ENCODE data around the gene TUBD1.
"Not testable (repeated sequence)": the region's sequence is repeated elsewhere in the genome, so short reads cannot be mapped to it uniquely, and the experiment has no call there.

The TUBD1 gene

DNA sequence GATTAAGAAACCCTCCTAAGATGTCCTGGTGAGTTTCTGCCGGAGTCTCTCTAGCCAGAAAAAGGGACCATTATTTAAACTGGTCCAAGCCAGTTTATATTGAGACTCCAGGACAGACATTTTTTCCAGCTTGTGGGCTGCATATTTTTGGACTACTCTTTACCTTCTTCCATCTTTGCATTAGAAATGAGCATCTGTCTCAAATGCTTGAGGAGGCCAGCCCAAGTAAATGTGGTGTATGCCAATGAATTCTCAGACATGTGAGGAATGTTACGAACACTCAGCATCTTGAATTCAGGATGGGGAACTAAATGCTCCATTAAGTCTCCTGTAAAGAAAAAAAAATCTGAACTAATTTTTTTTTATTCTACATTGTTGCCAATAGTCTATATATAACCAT is 18.4 kb downstream of the TUBD1 start:
- no peak for DNase-seq (ENCODE audit: low read depth in 2 of 2)

DNA sequence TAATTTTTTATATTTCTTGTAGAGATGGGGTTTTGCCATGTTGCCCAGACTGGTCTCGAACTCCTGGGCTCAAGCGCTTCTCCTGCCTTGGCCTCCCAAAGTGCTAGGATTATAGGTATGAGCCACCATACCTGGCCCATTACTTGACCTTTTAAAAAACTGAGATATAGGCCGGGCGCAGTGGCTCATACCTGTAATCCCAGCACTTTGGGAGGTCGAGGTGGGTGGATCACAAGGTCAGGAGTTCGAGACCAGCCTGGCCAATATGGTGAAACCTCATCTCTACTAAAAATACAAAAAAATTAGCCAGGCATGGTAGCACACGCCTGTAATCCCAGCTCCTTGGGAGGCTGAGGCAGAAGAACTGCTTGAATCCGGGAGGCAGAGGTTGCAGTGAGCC is 19.3 kb downstream of the TUBD1 start:
- DNase-seq (ENCODE audit: low read depth in 2 of 2): not testable (repeated sequence)

DNA sequence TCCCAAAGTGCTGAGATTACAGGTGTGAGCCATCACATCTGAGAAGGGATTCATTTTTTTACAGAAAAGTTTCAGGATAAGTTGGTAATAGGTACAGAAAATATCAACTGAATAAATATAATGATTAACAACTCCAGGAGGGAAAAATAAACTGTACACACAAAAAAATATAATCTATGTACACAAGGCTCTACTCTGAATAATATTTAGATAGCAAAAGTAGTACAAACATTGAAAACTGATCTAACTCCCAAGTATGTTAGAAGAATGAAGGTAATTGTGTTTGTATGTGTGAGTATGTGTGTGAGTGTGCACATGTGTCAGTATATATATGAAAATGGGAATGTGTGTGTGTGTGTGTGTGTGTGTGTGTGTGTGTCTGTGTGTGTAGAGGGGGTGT is 20.4 kb downstream of the TUBD1 start:
- DNase-seq (ENCODE audit: low read depth in 2 of 2): no peak

DNA sequence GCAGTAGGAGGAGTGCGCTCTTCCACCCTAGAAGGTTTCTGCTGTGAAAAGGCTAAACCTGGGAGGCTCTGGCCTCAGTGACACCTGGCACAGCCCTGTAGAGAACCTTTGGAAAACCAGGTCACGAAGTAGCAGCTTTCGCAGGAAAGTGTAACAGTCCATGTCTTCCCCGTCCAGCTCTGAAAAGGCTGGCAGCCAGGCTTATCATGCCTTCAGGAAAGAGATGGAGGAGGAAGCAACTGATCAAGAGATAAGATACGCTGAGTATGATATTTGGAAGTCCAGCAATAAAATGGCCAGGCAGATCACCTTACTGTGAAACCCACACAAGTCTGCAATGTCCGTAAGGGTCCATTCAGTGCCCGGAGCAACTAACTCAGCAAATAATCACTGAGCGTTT is 22.3 kb downstream of the TUBD1 start:
- DNase-seq (ENCODE audit: low read depth in 2 of 2): no peak

DNA sequence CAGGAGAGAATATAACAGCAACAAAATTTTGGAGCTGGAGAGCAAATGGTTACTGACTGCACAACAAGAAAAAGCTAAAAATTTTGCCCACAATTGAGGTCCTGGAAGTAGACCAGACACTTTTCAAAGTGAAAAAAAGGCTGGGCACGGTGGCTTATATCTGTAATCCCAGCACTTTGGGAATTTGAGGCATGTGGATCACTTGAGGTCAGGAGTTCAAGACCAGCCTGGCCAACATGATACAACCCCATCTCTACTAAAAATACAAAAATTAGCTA is 22.9 kb downstream of the TUBD1 start:
- DNase-seq (ENCODE audit: low read depth in 2 of 2): no peak

DNA sequence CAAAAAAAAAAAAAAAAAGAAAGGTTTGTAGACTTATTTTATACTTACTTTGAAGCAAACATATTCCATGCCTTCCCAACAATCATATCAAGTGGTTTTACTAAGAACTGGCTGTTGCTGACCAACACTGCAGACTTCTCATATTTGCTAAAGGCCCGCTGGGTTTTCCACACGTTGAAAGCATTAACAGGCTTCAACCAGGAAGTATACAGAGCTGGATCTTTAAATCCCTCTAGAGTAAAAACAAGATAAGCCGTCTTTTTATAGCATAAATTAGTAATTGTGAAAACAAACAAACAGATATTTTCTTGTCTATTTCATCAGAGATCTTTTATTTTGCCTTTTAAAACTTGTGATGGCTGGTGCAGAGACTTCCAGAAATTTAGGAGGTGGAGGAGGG is 29.1 kb downstream of the TUBD1 start:
- DNase-seq (ENCODE audit: low read depth in 2 of 2): no peak

DNA sequence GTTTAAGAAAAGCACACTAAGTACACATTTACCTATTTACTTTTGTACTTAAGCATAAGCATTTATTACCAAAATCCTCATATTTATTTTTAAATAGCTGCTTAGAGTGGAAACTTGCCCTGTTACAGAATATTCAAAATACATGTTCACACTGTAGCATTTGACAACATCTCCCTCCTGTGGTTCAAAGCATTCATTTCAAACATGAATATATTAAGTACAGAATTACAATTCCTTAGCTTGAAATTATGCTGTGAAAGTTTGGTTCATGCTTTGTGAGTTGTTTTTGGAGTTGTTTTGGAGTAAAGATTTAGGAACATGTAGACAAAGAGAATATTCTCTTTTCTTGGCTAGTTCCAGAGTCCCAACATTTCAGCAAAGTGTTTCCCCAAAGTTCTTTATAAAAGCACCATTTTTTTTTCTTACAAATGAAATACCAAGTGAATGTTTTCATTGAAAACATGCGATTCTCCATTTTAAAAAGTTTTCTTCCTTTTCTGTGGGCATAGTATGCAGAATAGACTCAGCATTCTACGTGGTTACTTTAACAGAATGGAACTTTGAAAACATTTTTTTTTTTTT is 33.2 kb downstream of the TUBD1 start:
- DNase-seq (ENCODE audit: low read depth in 2 of 2): no peak

DNA sequence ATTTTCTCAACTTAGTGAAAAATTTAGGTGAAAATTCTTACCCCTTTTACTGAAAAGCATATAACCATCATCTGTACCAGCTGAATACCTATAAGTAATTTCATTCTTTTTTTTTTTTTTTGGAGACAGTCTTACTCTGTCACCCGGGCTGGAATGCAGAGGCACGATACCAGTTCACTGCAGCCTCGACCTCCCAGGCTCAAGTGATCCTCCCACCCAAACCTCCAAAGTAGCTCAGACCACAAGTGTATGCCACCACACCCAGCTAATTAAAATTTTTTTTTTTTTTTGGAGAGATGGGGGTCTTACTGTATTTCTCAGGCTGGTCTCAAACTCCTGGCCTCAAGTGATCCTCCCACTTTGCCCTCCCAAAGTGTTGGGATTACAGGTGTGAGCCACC is 33.8 kb downstream of the TUBD1 start:
- no peak for DNase-seq (ENCODE audit: low read depth in 2 of 2)

DNA sequence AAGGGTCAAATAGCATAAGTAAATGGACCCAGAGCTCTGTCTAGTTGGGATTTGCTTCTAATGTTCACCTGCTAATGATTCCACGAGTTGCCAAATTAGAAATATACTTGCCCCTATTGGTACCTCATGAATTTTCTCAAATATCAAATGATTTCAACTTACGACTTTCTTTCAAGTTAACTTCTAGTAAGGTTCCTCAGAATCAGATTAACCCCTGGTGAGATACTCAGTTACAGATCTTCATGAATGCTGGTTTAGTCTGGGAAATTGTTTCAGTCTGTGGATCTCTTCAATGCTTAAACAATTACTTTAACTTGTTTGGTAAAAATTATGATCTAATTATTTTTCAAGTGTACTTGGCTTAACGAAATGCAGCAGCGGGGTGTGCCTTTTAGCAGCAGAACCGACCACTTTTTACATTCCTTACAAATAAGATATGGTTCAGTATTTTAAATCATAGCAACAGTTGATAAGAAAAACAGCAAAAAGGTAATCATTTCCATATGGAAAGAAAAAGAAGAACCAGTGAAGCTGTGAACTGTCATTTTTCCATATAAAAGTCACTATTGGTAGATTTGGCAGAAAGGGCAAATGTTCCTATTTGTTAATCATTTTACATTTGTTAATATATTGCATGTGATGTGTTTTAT is 34.5 kb downstream of the TUBD1 start:
- DNase-seq (ENCODE audit: low read depth in 2 of 2): no peak

DNA sequence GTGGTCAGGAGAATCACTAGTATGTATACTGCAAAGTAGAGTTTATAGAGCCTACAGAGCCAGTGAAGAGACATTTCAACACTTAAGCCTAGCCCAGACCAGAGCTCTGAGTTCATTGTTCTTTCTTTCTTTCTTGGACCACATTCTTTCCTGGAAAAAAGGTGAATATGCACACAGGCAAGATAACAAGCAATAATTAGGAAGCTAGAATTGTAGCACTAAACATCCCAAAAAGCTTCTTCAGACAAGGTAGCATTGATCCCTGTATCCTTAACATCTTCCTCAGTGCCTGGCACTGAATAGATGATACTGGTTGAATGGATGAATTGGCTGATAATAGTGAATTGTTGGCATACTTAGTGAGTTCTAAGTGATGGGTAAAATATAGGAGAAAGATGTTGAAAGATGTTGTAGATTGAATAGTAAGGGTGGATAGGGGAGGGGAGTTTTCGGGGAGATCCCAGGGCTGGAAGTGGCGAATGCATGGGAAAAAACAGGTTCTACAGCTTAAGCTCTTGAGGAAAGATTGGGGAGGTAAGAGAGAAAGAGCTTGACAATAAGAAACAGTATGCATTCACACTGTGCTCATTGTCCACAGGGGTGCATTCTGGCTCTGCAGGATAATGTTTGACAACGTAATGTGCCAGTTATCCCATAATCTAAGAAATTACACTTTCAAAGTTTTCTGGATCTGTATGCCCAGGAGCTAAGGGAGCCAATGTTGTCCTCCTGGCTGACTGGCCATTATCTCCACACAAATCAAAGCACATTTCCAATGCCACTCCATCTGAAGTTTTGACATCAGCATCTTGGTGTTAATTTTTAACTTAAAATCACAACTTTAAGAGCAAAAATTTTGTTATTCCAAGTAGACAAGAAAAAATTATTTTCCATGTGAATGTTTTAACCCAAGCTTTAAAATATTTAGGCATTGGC is 35.6 kb downstream of the TUBD1 start:
- DNase-seq (ENCODE audit: low read depth in 2 of 2): no peak

DNA sequence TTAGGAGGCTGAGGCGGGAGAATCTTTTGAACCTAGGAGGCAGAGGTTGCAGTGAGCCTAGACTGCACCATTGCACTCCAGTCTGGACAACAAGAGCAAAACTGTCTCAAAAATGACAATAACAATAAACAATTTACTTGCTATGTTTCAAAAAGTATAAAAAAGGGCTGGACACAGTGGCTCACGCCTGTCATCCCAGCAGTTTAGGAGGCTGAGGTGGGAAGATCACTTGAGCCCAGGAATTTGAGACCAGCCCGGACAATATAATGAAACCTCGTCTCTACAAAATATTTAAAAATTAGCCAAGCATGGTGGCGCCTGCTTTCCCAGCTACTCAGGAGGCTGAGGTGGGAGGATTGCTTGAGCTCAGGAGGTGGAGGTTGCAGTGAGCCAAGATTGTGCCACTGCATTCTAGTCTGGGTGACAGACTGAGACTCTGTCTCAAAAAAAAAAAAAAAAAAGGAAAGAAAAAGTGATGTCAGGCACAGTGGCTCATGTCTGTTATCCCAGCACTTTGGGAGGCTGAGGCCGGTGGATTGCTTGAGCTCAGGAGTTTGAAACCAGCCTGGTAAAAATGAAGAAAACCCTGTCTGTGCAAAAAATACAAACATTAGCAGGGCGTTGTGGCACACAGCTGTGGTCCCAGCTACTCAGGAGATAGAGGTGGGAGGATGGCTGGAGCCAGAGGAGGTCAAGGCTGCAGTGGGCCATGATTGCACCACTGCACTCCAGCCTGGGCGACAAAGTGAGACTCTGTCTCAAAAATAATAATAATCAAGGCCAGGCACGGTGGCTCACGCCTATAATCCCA is 38.6 kb downstream of the TUBD1 start:
- DNase-seq (ENCODE audit: low read depth in 2 of 2): not testable (repeated sequence)

DNA sequence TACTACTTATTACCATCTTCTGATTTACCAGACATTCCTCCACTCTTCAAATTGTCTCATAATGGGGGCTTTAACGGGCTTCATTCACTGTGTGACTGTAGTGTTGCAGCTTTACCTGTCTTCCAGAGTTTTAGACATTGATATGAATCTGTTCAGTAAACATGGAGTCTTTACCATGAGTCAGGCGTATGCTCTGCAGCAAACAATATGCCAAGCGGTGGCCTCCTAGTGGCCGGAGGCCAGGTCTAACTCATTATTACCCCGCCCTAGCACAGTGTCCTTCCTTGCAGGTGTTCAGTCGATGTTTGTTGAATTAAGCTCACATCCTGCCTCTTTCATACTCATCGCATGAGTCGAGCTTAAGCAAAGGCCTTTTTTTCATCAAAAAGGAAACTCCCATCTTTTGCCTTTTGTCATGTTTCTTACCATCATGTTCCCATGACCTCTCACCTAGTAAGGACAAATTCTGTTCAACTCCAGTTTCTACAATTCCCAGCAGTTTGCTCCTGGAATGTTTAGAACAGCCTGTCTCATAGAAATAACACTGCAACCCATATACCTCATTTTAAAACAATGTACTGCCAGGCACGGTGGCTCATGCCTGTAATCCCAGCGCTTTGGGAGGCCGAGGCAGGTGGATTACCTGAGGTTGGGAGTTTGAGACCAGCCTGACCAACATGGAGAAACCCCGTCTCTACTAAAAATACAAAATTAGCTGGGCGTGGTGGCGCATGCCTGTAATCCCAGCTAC is 39.4 kb downstream of the TUBD1 start:
- DNase-seq (ENCODE audit: low read depth in 2 of 2): no peak

DNA sequence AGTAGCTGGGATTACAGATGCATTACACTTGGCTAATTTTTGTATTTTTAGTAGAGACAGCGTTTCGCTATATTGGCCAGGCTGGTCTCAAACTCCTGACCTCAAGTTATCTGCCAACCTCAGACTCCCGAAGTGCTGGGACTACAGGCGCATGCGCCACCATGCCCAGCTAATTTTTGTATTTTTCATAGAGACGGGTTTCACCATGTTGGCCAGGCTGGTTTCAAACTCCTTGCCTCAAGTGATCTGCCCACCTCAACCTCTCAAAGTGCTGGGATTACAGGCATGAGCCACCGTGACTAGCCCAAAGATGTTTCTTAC is 39.9 kb downstream of the TUBD1 start:
- not testable (repeated sequence) for DNase-seq (ENCODE audit: low read depth in 2 of 2)

DNA sequence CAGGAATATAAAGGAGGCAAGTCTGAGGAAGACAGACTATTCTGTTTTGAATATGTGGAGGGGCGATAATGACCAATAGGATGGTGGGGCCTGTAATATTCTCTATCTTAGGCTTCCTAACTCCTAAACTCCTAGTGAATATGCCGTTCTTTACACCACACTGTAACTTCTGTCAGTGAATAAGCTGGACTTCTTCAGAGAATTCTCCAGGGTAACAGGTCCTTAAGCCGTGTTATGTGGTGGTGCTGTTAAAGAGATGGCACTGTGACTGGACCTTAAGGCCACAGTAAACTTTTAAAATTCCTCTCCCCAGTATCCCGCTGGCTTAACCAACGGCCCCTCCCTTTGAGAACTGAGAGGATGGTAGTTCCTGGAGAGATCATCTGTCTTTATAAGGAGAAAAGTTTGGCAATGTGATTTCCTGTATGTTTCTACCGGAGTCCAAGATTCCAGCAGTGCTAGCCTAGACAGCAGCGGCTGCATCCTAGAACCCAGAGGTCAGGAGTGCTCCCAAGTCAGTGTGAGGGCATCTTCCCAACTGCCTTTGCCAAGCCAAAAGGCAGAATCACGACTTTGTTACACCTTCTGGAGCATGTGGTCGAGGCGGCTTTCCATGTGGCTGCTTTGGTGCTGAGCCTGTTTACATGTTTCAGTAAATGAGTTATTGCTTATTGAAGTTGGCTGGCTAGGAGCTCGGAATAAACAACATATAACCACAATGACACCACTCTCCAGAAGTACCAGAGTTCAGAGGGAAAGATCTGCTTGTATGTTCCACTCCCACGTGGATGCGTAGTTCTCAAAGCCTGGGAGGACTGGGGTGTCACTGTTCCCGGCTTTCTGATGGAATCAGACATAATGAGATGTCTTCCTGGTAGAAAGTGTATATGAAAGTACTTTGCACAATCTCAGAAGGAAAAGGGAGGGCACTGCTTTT is 41.0 kb downstream of the TUBD1 start:
- DNase-seq (ENCODE audit: low read depth in 2 of 2): no peak

DNA sequence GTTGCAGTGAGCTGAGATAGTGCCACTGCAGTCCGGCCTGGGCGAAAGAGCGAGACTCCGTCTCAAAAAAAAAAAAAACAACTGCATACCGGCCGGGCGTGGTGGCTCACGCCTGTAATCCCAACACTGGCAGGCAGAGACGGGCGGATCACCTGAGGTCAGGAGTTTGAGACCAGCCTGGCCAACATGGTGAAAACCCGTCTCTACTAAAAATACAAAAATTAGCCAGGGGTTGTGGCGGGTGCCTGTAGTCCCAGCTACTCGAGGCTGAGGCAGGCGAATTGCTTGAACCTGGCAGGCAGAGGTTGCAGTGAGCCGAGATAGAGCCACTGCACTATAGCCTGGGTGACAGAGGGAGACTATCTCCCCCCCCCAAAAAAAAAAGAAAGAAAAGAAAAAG is 42.4 kb downstream of the TUBD1 start:
- DNase-seq (ENCODE audit: low read depth in 2 of 2): not testable (repeated sequence)

DNA sequence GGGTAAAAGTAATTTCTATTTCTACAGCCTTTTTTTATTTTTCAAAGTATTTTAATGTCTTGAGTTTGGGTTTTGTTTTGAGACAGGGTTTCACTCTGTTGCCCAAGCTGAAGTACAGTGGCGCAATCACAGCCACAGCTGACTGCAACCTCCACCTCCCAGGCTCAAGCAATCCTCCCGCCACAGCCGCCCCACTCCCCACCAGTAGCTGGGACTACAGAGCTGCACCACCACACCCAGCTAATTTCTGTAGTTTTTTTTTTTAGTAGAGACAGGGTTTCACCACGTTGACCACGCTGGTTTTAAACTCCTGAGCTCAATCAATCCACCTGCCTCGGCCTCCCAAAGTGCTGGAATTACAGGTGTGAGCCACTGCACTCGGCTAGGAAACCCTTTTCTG is 44.0 kb downstream of the TUBD1 start:
- no peak for DNase-seq (ENCODE audit: low read depth in 2 of 2)

DNA sequence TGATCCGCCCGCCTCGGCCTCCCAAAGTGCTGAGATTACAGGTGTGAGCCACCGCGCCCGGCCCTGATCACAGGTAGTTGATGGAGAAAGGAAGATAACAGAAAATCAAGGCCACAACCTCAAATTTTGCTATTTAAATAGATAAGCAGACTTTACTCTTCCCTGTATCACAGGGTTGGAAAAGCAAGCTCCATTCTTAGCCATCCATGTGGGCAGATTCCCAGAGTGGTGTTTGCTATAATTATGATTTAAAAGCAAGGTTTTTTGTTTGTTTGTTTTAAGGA is 44.4 kb downstream of the TUBD1 start:
- DNase-seq (ENCODE audit: low read depth in 2 of 2): no peak

DNA sequence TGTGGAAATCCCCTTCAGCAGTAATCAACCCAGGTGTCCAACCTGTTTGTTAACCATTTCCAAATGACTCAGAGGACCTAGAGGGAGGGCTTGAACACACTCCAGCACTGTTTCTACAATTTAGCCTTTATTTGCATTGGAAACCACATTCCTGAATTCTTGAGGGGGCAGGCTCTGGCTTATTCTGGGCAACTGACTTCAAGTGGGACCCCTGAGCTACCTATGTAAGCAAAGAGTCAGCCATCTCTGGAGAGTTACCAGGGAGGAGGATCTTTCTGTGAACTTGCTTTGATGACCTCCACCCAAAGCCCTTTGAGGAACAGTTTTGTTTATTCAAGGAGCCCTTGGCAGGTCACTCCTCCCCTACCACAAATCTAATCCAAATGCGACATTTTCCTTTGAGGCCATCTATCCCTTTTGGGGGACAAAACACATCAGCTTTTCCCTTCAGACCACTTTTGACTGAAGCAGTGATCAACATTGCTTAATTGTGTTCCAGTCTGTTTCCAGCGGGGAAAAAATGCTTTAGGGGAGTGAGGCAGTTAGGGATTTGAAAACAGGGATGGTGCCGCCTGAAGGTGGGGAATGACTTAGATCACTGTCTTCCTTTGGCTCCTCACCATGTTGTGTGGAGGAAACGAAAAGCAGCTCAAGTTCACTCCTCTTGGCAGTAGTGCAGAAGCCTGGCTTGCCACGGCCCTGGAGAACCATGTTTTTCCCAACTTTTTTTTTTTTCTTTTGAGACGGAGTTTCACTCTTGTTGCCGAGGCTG is 46.2 kb downstream of the TUBD1 start:
- DNase-seq (ENCODE audit: low read depth in 2 of 2): no peak

DNA sequence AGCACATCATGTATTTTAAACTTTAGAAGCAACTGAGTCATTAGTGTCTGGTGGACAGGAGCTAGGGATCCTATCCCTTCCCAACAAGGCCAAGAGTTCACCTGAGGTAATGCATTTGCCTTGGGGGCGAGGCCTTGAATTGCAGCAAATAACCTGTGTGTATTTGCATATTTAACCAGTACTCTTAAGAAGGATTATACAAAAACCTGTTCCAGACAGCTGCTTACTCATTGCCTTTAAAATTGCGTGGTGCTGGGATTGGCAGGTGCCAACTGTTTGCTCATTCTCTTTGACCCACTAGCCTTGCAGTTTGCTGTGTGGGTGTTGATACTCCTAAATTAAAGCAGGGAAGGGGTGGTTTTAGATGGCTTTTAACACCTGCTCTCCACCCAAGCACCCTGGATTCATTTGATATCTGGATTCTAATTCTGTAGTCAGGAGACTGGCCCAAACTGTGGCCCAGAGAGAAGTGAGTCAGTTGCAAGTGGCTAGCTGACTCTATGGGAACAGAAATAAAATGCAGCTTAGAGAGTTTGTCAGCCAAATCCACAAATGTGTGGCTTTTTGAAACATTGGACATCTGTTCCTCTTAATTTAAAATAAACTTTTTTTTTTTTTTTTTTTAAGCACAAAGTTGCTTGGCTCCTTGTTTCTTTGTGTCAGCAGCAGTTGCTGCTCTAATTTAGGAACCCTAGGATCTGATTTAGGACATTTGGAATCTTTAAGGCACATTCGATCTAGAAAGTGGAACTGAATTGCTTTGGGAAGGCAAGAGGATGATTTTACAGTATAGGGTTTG is 46.9 kb downstream of the TUBD1 start:
- DNase-seq (ENCODE audit: low read depth in 2 of 2): no peak

Measured in stimulated activated CD4-positive, alpha-beta T cell treated with anti-CD3 and anti-CD28 coated beads, Interleukin-15, amount 100 ng/mL, for 48 hours (primary cell).